H1 (cell line): Measurements from ENCODE around the gene BBS1. TPM values are rescaled to one million over a fixed set of nuclear protein-coding genes. Genes with fewer than 3 reads are reported as not detected.

ENCODE experiments used
- CTCF ChIA-PET: fragments of 300-600 bp; sonication (Branson Sonifier 250); formaldehyde crosslinking; loops from one replicate; lab custom pipeline; 2021; ENCODE audit not compliant: partially characterized antibody; lab: Charles Lee
- POLR2A ChIA-PET: fragments of 300-600 bp; sonication (Branson Sonifier 250); formaldehyde crosslinking; loops from one replicate; lab custom pipeline; 2021; ENCODE audit warnings: inconsistent platforms; ENCODE audit not compliant: partially characterized antibody; lab: Charles Lee
- DNase-seq, 2 experiments: peaks; one replicate each; pipeline versions ENCODE4 v3.0.0 to v3.0.0-alpha.2; 2010 to 2022; ENCODE audit warnings: low spot score in 2 of 2, low read depth in 1 of 2, mixed read lengths in 1 of 2
- FAIRE-seq: peaks from 2 replicates; lab custom pipeline; 2011; peaks lifted over from hg19 to GRCh38; lab: Jason Lieb, UNC
- H2AFZ ChIP-seq: 2 replicates; pipeline ENCODE4 v1.8.1; 2012; ENCODE audit warnings: low read length, inconsistent platforms
- H2AK5ac ChIP-seq: 2 replicates; pipeline ENCODE4 v1.6.1; 2013; ENCODE audit warnings: low read depth, low read length
- H2BK120ac ChIP-seq: replicated peaks from 2 replicates; pipeline ENCODE3; 2013; ENCODE audit warnings: low read depth, low read length, inconsistent platforms
- H2BK12ac ChIP-seq: 2 replicates; pipeline ENCODE4 v1.6.1; 2013; ENCODE audit warnings: low read depth, low read length
- H2BK15ac ChIP-seq: 2 replicates; pipeline ENCODE4 v1.6.1; 2013; ENCODE audit warnings: low read length
- H2BK20ac ChIP-seq: 2 replicates; pipeline ENCODE4 v1.6.1; 2013; ENCODE audit warnings: low read length
- H2BK5ac ChIP-seq: 2 replicates; pipeline ENCODE4 v1.6.1; 2013; ENCODE audit warnings: low read depth, low read length
- H3K14ac ChIP-seq: 2 replicates; pipeline ENCODE4 v1.6.1; 2013; ENCODE audit warnings: inconsistent platforms; ENCODE audit not compliant: insufficient read length
- H3K18ac ChIP-seq: 2 replicates; pipeline ENCODE4 v1.6.1; 2013; ENCODE audit warnings: low read length; ENCODE audit errors: extremely low read depth
- H3K23ac ChIP-seq: 2 replicates; pipeline ENCODE4 v1.6.1; 2013; ENCODE audit warnings: inconsistent platforms; ENCODE audit not compliant: insufficient read length
- H3K23me2 ChIP-seq: 2 replicates; pipeline ENCODE4 v1.6.1; 2013; ENCODE audit warnings: low read depth, low read length
- H3K27ac ChIP-seq: 2 replicates; pipeline ENCODE4 v1.6.1; 2011; ENCODE audit warnings: low read depth, low read length, inconsistent platforms
- H3K27me3 ChIP-seq, 4 experiments: replicated peaks in 1 of 4; 1 replicate in 1 of 4; 2 replicates in 3 of 4; pipeline versions ENCODE4 v1.6.1 to v1.8.1; 2011 to 2013; ENCODE audit warnings: low read length in 3 of 4, mild to moderate bottlenecking in 3 of 4, inconsistent platforms in 2 of 4, mixed read lengths in 2 of 4, moderate library complexity in 1 of 4; ENCODE audit not compliant: control insufficient read depth in 3 of 4, insufficient read depth in 3 of 4; ENCODE audit errors: extremely low read depth in 1 of 4
- H3K36me3 ChIP-seq, 4 experiments: 2 replicates each; pipeline versions ENCODE4 v1.6.1 to v1.8.1; 2011 to 2013; ENCODE audit warnings: mild to moderate bottlenecking in 4 of 4, low read length in 3 of 4, moderate library complexity in 2 of 4, control low read depth in 1 of 4, inconsistent platforms in 1 of 4; ENCODE audit not compliant: insufficient read depth in 4 of 4, control insufficient read depth in 2 of 4
- H3K4ac ChIP-seq: replicated peaks from 2 replicates; pipeline ENCODE3; 2013; ENCODE audit warnings: low read length, low read depth, mixed read lengths, inconsistent platforms; ENCODE audit not compliant: insufficient read length
- H3K4me1 ChIP-seq, 4 experiments: replicated peaks in 1 of 4; 1 replicate in 1 of 4; 2 replicates in 3 of 4; pipeline versions ENCODE4 v1.6.1 to v1.8.1; 2011 to 2013; ENCODE audit warnings: low read length in 3 of 4, inconsistent platforms in 2 of 4, mixed read lengths in 1 of 4; ENCODE audit not compliant: insufficient read depth in 4 of 4, control insufficient read depth in 3 of 4
- H3K4me2 ChIP-seq, 2 experiments: 2 replicates each; pipeline versions ENCODE4 v1.6.1 to v1.8.1; 2011 to 2013; ENCODE audit warnings: low read depth in 2 of 2, low read length in 2 of 2, control low read depth in 1 of 2, inconsistent platforms in 1 of 2, mild to moderate bottlenecking in 1 of 2; ENCODE audit not compliant: insufficient read depth in 1 of 2
- H3K4me3 ChIP-seq, 4 experiments: fragments of 200-600, 300-600 bp in 1 of 4; sonication (generic), shearing (Covaris generic), sonication (Bioruptor Twin) in 1 of 4; 2 replicates each; pipeline versions ENCODE4 v1.5.1 to v1.8.1; 2011 to 2016; ENCODE audit warnings: low read length in 4 of 4, low read depth in 3 of 4, control low read depth in 2 of 4, inconsistent platforms in 2 of 4, mild to moderate bottlenecking in 2 of 4, mixed read lengths in 1 of 4, moderate library complexity in 1 of 4; ENCODE audit not compliant: insufficient read depth in 2 of 4; ENCODE audit errors: extremely low read depth in 1 of 4
- H3K56ac ChIP-seq: replicated peaks from 2 replicates; pipeline ENCODE3; 2013; ENCODE audit warnings: low read depth, mild to moderate bottlenecking, mixed read lengths, low read length, inconsistent platforms; ENCODE audit not compliant: insufficient read length
- H3K79me1 ChIP-seq: 2 replicates; pipeline ENCODE4 v1.6.1; 2013; ENCODE audit warnings: low read depth, low read length, control low read depth
- H3K79me2 ChIP-seq, 2 experiments: 2 replicates each; pipeline versions ENCODE4 v1.6.1 to v1.8.1; 2012 to 2013; ENCODE audit warnings: low read length in 2 of 2, mild to moderate bottlenecking in 2 of 2, inconsistent platforms in 1 of 2; ENCODE audit not compliant: insufficient read depth in 2 of 2, control insufficient read depth in 1 of 2
- H3K9ac ChIP-seq, 4 experiments: replicated peaks in 1 of 4; 1 replicate in 1 of 4; 2 replicates in 3 of 4; pipeline versions ENCODE4 v1.6.1 to v1.8.1; 2011 to 2013; ENCODE audit warnings: low read depth in 3 of 4, low read length in 3 of 4, control low read depth in 2 of 4, mild to moderate bottlenecking in 2 of 4, moderate library complexity in 2 of 4, inconsistent platforms in 1 of 4; ENCODE audit errors: extremely low read depth in 1 of 4
- H3K9me3 ChIP-seq, 2 experiments: 2 replicates each; pipeline versions ENCODE4 v1.6.1 to v1.8.1; 2012 to 2013; ENCODE audit warnings: mild to moderate bottlenecking in 2 of 2, moderate library complexity in 2 of 2, control low read depth in 1 of 2, inconsistent platforms in 1 of 2, low read depth in 1 of 2, low read length in 1 of 2, mixed read lengths in 1 of 2; ENCODE audit not compliant: insufficient read depth in 2 of 2
- H4K20me1 ChIP-seq, 2 experiments: replicated peaks in 1 of 2; 2 replicates each; pipeline versions ENCODE3 to v1.8.1; 2011 to 2013; ENCODE audit warnings: inconsistent platforms in 2 of 2, low read length in 2 of 2, mild to moderate bottlenecking in 1 of 2; ENCODE audit not compliant: insufficient read depth in 2 of 2, control insufficient read depth in 1 of 2
- H4K5ac ChIP-seq: 2 replicates; pipeline ENCODE4 v1.6.1; 2013; ENCODE audit warnings: low read length, low read depth, mixed read lengths, inconsistent platforms; ENCODE audit not compliant: insufficient read length
- H4K8ac ChIP-seq: 2 replicates; pipeline ENCODE4 v1.8.0; 2013; ENCODE audit warnings: mild to moderate bottlenecking, moderate library complexity, low read length, inconsistent platforms; ENCODE audit not compliant: insufficient read depth; ENCODE audit errors: extremely low read depth
- H4K91ac ChIP-seq: replicated peaks from 2 replicates; pipeline ENCODE3; 2013; ENCODE audit warnings: low read length, mixed read lengths, inconsistent platforms; ENCODE audit not compliant: insufficient read length
- ATF2 ChIP-seq: IDR thresholded peaks from 2 replicates; pipeline ENCODE4 v1.6.1; 2012; ENCODE audit warnings: low read length, inconsistent platforms
- BRCA1 ChIP-seq: IDR thresholded peaks from 2 replicates; pipeline ENCODE4 v1.6.1; 2012; ENCODE audit warnings: low read depth, low read length, improper control_type of control experiment
- CTCF ChIP-seq, 3 experiments: IDR thresholded peaks; 1 replicate in 2 of 3; 2 replicates in 1 of 3; pipeline versions ENCODE4 v1.5.1 to v1.6.1; 2011; ENCODE audit warnings: low read length in 3 of 3, mild to moderate bottlenecking in 3 of 3, inconsistent platforms in 2 of 3, low read depth in 1 of 3, moderate library complexity in 1 of 3; ENCODE audit not compliant: insufficient read depth in 1 of 3; ENCODE audit errors: control extremely low read depth in 1 of 3
- KDM1A ChIP-seq: fragments of 200-600, 300-600 bp; sonication (generic); IDR thresholded peaks from 2 replicates; pipeline ENCODE4 v1.7.1; 2016; ENCODE audit warnings: mild to moderate bottlenecking, low read length, borderline replicate concordance
- POU5F1 ChIP-seq: IDR thresholded peaks from 2 replicates; pipeline ENCODE4 v1.6.1; 2011; ENCODE audit warnings: low read depth, mild to moderate bottlenecking, low read length, moderate library complexity
- RBBP5 ChIP-seq: IDR thresholded peaks from 2 replicates; pipeline ENCODE4 v1.7.1; 2012; ENCODE audit warnings: low read depth, mild to moderate bottlenecking, inconsistent platforms, low read length, moderate library complexity, borderline replicate concordance
- SP2 ChIP-seq: IDR thresholded peaks from 2 replicates; pipeline ENCODE4 v1.6.1; 2012; ENCODE audit warnings: mild to moderate bottlenecking, low read length, inconsistent platforms
- SP4 ChIP-seq: IDR thresholded peaks from 2 replicates; pipeline ENCODE4 v1.6.1; 2012; ENCODE audit warnings: low read length, inconsistent platforms
- TBP ChIP-seq: IDR thresholded peaks from 2 replicates; pipeline ENCODE4 v1.6.1; 2011; ENCODE audit warnings: low read depth, low read length, improper control_type of control experiment
- WGBS, 2 experiments: shearing (Covaris generic) in 1 of 2; methylation state at CpG; one replicate each; pipeline versions ENCODE4 v1.1.6 to v1.1.7; 2013 to 2015; ENCODE audit warnings: low lambda C conversion rate in 2 of 2, mixed read lengths in 2 of 2, inconsistent platforms in 1 of 2, low coverage in 1 of 2, missing lambda C conversion rate in 1 of 2; ENCODE audit not compliant: insufficient replicate concordance in 2 of 2, insufficient coverage in 1 of 2, insufficient read length in 1 of 2; ENCODE audit errors: extremely low coverage in 1 of 2, missing lambda C conversion rate in 1 of 2; 5-methylcytosine and 5-hydroxymethylcytosine counted together
- polyA plus RNA-seq, 7 experiments: library from polyadenylated mRNA; depleted of rRNA in 3 of 7; stranded (reverse) in 5 of 7; unstranded in 2 of 7; fragments of >200 nt in 5 of 7; fragments of 200-250 nt in 2 of 7; gene quantifications; 1 replicate in 5 of 7; 2 replicates in 1 of 7; 4 replicates in 1 of 7; pipeline versions ENCODE4 v1.2.1 to v1.2.3, GENCODE V29; 2011 to 2013; ENCODE audit warnings: missing spikeins in 2 of 7, mixed read lengths in 2 of 7
- total RNA-seq: library from RNA; stranded (reverse); fragmentation: NEBNext Ultra II Directional; extraction: Animal tissue kit (Norgen Biotek cat#: 25700); gene quantifications from 2 replicates; pipeline ENCODE4 v1.2.1, GENCODE V29; 2021

BBS1 gene
- total and polyA plus RNA-seq, 2 of the 8 experiments (the other 6 are each of a cell fraction or from before 2014, with no cell fraction given): 19.1 to 19.5 TPM

GRCh38 chr11:66505276-66505816, 5.1 kb upstream of the BBS1 start:
- WGBS, 2 experiments: 100% methylated on average over 1 of the region's 1 CpG; no CpG with 5 or more reads in 1 of the 2 experiments
- Histone ChIP-seq H3K4ac (no peak overlapping the region), H2BK20ac (no peak overlapping the region), H3K79me1 (no peaks in the 10 kb centered on the region), H2AFZ (no peak overlapping the region), H3K4me1 (no peaks in the 10 kb centered on the region), H3K14ac (no peak overlapping the region), H3K4me3 (no peak overlapping the region), H2BK120ac (no peak overlapping the region), H3K9me3 (no peaks in the 10 kb centered on the region), H2BK12ac (no peak overlapping the region), H3K4me2 (no peak overlapping the region), H3K36me3 (peaks cover 0 to 9% (median 1%) of the 10 kb centered on the region in 4 experiments; a peak in 1 of 8 replicates), H2AK5ac (no peak overlapping the region), H4K5ac (no peak overlapping the region), H3K18ac (no peak overlapping the region), H3K79me2 (no peaks in the 10 kb centered on the region), H2BK15ac (no peak overlapping the region), H4K8ac (no peak overlapping the region), H3K9ac (no peak overlapping the region), H3K23me2 (no peaks in the 10 kb centered on the region), H3K56ac (no peak overlapping the region), H3K27ac (no peak overlapping the region), H4K91ac (no peak overlapping the region), H3K23ac (no peak overlapping the region), H3K27me3 (no peaks in the 10 kb centered on the region), H2BK5ac (no peak overlapping the region), H4K20me1 (no peaks in the 10 kb centered on the region)
- ChIA-PET POLR2A (no interaction called here), CTCF (interaction anchor here (1.2 to 2.0 kb wide), 5 partner anchors 10 to 173 kb away, joined by 3 to 6 read pairs (median 4); partner anchors contain the start of genes CCDC87 and CCS)
- FAIRE-seq (no peak), DNase-seq (no peak)
- no peak for TF ChIP-seq KDM1A
- no peak for TF ChIP-seq CTCF (IDR thresholded peaks at IDR 0.05; ENCODE audit: control extremely low read depth in 1 of 3, insufficient read depth in 1 of 3, low read depth in 1 of 3, low read length in 3 of 3)
- TF ChIP-seq SP4: no peak
- no peak for TF ChIP-seq POU5F1
- no peak for TF ChIP-seq SP2
- no peak for TF ChIP-seq TBP
- no peak for TF ChIP-seq RBBP5
- TF ChIP-seq ATF2: no peak
- TF ChIP-seq BRCA1: no peak
